Ecto neural progenitor cell (in vitro differentiated cells): ENCODE results near the gene CAMP.
"Not testable (repeated sequence)": the region's sequence is repeated elsewhere in the genome, so short reads cannot be mapped to it uniquely, and the experiment has no call there.

ENCODE experiments used
- DNase-seq: peaks from one replicate; pipeline ENCODE4 v3.0.0-alpha.2; 2018; ENCODE audit warnings: low spot score

Gene CAMP

DNA sequence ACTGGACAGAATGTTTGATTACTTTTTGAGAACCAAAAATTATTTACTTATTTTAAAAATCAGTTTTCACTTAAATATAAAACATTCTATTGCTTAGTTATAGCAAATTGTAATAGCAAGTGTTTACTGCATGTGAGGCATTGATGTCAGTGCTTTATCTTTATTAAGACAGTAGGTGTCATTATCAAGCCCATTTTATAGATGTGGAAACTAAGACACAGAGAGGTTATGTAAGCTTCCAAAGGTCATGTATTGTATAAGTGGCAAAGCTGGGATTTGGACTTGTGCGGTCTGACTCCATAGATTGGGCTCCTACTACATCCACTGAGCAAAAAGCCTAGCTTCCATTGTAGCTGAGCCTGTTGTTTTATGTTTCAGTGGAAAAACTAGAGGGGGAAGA, 35.2 kb downstream of the CAMP start:
- DNase-seq, result no peak

DNA sequence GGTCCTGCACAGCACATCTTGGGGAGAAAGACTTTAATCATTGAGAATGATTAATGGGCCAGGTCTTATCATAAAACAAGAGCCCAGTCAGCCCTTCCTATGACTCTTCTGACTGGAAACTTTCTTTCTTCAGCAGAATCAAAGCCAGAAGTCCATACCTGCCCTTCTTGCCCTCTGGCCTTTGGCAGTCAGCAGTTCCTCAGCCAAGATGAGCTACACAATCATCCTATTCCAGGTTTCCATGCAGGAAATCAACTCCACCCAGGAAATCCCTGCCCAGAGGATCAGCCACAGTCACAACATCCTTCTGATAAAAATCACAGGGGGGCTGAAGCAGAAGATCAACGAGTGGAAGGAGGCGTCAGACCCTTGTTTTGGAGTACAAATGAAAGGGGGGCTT, 44.5 kb downstream of the CAMP start:
- DNase-seq, result no peak

DNA sequence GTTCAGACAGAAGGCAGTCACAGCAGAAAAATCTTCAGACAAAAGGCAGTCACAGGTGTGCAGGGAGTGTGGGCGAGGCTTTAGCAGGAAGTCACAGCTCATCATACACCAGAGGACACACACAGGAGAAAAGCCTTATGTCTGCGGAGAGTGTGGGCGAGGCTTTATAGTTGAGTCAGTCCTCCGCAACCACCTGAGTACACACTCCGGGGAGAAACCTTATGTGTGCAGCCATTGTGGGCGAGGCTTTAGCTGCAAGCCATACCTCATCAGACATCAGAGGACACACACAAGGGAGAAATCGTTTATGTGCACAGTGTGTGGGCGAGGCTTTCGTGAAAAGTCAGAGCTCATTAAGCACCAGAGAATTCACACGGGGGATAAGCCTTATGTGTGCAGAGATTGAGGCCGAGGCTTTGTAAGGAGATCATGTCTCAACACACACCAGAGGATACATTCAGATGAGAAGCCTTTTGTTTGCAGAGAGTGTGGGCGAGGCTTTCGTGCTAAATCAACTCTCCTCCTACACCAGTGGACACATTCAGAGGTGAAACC, 45.2 kb downstream of the CAMP start:
- no peak for DNase-seq

DNA sequence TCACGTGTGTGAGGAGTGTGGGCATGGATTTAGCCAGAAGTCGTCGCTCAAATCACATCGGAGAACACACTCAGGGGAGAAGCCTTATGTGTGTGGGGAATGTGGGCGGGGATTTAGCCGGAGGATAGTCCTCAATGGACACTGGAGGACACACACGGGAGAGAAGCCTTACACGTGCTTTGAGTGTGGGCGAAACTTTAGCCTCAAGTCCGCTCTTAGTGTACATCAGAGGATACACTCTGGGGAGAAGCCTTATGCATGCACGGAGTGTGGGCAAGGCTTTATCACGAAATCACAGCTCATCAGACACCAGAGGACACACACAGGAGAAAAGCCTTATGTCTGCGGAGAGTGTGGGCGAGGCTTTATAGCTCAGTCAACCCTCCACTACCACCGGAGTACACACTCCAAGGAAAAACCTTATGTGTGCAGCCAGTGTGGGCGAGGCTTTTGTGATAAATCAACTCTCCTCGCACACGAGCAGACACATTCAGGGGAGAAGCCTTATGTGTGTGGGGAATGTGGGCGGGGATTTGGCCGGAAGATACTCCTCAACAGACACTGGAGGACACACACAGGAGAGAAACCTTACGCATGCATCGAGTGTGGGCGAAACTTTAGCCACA, 45.8 kb downstream of the CAMP start:
- no peak for DNase-seq

DNA sequence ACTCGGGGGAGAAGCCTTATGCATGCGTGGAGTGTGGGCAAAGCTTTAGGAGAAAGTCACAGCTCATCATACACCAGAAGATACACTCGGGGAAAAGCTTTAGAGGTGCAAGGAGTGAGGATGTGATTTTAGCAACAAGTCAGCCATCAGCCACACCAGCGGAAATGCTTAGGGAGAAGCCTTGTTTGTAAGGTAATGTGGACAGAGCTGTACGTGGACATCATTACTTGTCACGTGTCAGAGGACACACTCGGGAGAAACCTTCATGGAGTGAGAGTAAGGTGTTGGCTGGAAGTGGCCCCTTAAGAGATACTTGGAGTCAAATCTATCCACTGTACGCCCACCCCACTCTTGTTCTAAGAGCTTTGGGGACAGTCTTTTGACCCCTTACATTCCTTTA, 46.3 kb downstream of the CAMP start:
- no peak for DNase-seq

DNA sequence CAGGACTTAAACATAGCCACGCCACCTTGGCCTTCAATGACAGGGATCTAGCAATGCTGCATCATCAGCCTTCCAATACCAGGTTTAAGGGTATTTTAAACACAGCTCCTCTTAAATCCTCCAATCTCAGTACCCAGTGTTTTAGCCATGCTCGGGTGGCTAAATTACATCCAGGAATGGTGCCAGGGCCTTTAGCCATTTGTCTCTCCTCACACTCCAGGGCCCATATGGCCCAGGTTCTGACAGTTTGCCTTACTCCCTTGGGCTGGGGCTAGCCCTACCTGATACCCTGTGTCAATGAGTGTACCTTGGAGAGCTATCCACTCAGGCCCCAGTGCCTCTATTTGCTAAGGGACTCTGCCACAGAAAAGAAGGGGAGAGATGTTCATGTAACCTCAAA, 47.0 kb downstream of the CAMP start:
- no peak for DNase-seq

DNA sequence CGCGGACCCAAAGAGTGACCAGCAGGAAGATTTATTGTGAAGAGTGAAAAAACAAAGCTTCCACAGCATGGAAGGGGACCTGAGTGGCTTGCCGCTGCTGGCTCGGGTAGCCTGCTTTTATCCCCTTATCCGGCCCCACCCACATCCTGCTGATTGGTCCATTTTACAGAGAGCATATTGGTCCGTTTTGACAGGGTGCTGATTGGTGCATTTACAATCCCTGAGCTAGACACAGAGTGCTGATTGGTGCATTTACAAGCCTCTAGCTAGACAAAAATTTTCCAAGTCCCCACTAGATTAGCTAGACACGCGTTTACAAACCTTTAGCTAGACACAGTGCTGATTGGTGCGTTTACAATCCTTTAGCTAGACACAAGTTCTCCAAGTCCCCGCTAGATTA, 47.9 kb downstream of the CAMP start:
- not testable (repeated sequence) for DNase-seq

DNA sequence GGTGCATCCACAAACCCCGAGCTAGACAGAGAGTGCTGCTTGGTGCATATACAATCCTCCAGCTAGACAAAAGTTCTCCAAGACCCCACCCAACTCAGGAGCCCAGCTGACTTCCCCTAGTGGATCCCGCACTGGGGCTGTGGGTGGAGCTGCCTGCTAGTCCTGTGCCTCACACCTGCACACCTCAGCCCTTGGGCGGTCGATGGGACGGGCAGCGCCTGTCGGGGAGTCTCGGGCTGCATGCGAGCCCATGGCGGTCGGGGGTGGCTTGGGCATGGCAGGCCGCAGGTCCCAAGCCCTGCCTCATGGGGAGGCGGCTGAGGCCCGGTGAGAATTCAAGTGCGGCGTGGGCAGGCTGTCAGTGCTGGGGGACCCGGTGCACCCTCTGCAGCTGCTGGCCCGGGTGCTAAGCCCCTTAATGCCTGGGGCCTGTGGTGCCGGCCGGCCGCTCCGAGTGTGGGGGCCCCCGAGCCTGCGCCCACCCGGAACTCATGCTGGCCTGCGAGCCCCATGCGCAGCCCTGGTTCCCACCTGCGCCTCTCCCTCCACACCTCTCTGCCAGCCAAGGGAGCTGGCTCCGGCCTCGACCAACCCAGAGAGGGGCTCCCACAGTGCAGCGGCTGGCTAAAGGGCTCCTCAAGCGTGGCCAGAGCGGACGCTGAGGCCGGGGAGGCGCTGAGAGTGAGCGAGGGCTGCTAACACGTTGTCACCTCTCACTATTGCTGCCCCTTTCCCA, 48.6 kb downstream of the CAMP start:
- DNase-seq, result no peak

DNA sequence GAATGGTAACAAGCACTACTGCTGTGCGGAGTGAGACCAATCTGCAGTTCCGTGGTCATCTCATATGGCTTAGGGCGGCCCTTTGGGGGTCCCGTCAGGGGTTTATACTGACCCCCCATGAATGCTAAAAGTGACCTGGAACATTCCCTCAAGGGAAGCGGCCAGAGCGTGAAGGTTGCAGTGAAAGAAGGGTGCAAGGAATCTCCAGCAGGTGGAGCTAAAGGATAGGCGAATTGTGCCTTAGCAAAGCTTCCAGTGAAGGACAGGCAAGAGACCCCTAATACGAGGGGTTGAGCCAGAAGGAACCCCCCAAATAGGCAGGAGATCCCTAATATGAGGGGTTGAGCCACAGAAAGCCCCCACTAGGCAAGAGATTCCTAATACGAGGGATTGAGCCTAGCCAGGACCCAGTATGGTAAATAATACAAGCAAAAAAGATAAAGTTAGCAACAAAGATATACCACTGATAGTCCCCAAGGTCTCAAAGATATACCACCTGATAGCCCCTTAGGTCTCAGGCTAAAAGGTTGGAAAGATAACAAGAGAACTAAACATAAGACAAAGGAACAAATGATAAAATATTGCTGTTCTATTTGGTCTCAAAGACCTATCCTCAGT, 50.4 kb downstream of the CAMP start:
- peak; percentile 66 for DNase-seq

DNA sequence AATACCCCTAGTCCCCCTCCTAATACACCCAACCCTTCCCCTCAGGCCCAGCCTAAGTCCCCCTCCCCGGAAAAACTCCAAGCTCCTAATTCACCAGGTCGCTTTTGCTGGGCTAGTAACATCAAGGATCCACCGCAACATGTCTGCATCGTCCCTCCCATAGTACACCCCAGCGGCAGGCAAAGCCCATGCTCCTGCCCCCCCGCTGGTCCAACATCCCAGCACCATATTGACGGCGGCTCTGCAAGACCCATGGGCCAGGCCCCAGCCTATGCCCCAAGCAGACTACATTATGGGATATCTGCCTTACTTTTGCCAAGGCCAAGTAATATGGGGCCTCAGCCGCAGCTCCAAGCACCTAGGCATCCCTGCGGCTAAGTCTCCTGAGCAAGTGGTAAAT, 51.2 kb downstream of the CAMP start:
- DNase-seq, result no peak
